ENCODE data around the gene ITPR3.

The ITPR3 gene

DNA sequence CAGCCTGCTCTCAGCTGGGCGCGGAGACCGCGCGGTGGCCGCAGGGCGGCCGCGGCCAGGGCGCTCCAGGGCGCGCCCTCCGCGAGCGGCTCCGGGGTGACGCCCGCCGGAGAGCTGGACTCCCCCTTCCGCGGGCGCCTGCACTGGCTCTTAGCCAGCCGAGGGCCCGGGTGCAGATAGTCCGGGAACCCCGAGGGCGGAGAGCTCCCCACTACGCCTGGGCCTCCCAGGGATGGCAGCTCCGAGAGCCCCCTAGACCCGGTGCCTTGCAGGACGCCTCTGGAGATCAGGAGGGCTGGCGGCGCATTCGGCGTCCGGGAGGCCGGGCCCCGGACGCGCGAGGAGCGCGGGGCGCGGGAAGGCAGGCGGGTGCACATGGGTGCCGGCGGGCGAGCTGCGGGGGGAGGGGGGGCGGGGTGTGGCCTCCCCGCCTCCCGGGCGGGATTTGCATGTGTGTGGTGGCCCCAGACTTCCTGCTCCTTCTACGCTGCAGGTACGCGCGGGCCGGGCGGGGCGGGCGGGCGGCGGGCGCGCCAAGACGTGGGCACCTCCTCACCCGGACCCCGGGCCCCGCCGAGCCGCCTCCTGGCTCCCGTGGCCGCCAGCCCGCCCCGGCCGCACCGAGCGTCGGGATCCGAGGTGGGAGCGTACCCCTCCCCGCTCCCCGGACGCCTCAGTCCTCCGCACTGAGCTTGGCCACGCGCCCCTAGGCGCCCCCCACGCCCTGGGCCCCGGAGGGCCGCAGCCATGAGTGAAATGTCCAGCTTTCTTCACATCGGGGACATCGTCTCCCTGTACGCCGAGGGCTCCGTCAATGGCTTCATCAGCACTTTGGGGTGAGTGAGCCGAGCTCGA lies at the start of gene ITPR3:
TSS of gene ITPR3 (plus strand) at position 467 of the 855 bp plus-strand sequence. CDS start at position 748, 281 bp downstream.
- DNase-seq = peak; percentile 71

DNA sequence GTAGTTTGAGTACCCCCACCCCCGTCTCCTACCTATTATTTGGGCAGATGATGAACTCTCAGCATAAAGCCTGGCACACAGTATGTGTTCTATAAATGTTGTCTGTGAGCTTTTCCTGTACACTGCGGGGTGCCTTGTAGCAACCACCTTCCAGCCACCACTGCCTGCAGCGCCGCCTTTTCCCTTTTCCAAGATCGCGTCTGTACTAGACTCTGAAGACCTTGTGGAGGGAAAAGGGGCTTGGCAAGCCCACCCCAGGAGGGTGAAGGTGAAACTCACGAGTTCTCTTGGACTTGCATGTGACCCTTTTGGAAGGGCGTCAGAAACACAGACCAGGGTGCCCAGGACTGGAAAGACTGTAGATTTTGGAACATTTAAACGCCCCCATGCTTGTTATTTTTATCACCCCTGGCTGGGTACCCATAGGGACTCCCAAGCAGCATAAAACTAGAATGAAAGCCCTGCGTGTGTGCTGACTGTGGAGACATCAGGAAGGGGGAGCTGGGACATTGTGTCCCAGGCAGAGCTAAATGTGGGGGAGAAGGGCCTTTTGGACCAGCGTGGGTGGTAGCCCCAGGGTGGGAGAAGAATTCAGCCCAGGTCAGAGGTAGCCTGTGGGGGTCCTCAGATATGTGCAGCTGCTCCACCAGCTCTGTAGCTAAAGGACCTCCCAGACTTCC lies 49.3 kb upstream of the ITPR3 start:
- DNase-seq = no peak

DNA sequence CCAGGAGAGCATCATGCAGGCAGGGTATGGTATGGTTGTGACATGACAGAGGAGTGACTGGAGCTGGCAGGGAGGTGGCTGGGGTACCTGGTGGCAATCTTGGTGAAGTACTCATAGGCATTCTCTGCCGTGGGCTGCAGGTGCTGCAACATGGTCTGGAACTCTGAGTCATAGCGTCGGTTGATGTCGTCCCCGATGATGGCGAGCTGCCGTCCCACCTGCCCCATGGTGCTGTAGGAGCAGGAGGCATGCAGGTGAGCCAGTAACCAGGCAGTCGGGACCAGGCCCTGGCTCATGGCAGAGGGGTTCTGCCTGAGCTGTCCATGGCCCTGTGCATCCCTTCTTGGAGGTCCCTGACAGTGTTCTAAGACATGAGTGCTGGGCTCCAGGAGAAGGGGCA lies 45.9 kb upstream of the ITPR3 start:
- no peak for DNase-seq

DNA sequence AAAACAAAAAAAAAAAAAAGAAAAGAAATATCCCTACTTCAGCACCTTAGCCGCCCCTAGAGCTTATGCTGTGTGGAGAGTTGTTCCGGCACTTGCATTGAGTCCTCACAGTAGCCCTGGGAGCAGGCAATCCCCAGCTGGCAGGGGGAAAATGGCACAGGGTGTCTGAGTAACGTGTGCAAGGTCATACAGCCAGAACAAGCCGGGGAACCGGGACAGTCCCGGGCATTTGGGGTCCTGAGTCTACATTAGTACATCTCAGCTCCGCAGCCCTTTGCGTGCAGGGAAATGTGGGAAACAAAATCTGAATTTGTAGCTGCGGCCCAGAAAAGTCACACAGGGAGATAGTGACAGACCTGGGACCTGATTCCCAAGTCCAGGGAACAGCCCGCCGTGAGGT lies 44.5 kb upstream of the ITPR3 start:
- DNase-seq = no peak

DNA sequence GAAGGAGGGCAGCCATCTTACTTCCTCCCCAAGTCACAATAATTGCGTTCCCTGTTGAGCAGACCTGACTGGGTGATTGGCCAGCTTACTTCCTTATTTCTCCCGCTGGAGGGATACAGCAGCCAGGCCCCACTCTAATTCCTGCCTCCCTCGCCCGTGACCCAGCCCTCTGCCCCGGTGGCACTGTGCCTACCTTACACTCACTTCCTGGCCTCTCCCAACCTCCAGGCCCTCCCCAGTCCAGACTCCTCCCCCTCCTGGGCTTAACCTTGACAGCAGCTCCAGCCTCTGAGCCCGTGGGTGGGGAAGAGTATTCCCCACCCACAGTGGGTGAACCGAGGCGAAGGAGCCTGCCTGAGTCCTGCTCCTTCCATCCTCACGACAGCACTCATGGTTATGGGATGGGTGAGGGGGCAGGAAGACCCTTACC lies 44.0 kb upstream of the ITPR3 start:
- DNase-seq = no peak

DNA sequence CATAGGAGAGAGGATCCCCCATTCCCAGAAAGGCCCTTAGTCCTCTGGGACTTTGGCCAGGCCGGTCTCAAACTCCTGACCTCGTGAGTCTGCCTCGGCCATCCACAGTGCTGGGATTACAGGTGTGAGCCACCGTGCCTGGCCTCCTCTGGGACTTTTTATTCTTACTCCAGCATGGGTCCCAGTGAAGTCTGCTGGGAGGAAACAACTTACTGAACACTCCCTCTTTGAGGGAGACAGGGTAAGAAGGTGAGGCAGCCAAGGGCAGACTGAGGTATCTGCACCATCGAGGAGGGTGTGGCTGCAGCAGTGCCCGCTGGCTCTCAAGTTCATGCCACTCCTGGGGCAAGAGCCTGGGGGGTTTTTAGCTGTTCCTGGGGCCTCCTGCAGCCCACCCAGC lies 43.4 kb upstream of the ITPR3 start:
- DNase-seq = no peak

DNA sequence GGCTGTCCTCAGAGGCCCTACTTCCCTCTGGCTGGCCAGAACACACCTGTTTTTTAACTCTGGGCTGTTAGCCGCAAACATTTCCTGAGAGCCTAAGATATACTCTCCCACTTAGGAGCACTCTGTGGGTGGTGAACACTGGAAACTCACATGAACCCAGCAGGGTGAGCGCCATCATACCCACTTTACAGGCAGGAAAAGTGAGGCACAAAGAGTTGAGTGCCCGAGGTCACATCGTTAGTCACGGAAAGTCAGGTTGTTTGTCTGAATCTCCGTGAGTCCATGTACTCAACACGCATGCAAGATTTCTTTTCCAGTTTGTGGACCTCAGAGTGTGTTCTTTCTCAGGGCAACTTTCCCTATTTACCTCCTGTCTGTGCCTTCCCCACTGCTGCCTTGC lies 43.0 kb upstream of the ITPR3 start:
- no peak for DNase-seq

DNA sequence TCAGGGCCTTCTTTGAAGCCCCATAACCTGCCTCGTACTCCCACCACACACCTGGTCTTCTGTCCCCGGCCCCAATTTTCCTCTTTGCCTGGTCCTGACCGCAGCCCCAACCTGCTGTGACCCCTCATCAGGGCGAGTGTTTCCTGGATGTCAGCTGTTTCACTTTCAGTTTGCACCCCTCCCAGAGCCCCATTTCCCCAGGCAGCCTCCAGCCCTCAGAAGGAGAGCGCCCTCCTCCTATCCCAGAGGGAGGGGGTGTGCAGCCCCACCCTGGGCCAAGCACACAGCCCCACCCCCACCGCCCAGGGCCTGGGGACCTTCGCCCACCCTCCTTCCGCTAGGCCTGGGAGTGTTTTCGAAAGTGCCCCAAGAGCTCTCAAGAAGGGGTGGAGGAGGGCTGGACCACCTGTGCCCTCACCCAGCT lies 42.5 kb upstream of the ITPR3 start:
- DNase-seq = peak; percentile 35

DNA sequence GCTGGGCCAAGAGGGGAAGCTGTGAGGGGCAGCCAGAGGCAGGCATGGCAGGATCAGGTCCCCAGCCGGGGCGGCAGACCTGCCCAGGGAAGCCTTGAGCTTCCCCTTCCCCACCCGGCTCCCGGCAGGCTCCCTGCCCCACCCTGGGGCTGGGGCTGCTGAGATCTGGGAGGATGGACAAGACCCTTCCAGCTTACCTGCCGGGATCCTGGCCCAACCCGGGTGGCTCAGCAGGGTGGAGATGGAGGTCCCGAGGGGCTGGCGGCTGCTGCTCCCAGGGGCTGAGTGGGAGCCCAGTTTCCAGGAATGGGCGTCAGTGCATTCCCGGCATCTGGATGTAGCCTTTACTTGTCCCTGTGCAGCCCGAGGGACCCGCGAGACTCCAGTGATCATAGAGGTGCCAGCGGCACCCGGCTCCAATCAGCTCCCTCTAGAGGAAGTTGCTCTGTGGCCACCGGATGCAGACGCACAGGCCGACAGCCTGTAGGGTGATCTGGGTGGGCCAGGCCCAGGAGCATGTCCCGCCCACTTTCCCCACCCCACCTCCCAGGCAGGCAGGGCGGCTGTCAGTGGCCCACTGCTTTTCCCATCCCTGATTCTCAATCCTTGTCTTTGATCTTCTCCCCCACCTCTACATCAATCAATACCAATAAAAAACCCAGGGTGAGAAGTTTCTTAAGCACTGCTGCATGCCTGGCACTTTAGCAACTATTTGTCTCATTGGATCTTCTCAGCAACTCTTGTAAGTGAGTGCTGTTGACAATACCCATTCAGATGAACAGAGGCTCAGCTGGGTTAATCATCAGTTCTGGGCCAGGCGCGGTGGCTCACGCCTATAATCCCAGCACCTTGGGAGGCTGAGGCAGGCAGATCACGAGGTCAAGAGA lies 41.1 kb upstream of the ITPR3 start, which contains the start of gene BAK1:
TSS of gene BAK1 (minus strand) at position 449 of the 887 bp plus-strand sequence. CDS start 2,672 bp downstream, outside the sequence.
- DNase-seq = peak; percentile 77

DNA sequence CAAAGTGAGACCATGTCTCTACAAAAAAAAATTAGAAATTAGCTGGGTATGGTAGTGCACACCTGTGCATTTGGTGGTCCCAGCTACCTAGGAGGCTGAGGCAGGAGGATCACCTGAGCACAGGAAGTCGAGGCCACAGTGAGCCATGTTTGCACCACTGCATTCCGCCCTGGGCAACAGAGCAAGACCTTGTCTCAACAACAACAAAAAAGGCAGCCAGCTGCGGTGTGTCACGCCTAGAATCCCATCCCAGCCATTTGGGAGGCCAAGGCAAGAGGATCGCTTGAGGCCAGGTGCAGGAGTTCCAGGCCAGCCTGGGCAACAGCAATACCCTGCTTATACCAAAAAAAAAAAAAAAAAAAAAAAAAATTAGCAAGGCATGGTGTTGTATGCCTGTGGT lies 39.9 kb upstream of the ITPR3 start:
- no peak for DNase-seq

DNA sequence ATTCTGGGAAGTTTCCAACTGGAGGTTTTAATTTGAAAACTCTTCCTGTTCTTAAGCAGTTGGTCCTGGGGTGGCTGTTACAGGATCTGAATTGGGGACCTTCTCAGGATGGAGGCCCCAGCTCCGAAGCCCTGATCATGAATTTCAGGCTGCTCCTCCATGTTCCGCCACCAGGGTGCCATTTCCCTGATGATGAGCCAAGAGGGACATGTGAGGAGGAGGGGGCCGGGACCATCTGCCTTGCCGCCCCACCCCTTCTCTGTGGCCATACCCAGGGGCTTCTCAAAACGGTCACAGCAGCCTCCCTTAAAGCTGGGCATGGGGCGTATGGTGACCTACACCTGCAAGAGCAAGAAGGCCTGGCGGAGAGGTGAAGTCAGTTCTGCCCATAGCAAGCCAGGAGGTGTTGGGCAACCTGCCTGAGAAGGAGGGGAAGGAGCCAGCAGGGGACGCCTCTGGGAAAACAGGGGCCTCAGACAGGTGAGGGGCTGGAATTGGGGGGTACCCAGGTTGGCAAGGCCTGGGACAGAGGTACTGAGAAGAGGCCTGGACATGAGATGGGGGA lies 37.4 kb upstream of the ITPR3 start:
- DNase-seq = no peak

DNA sequence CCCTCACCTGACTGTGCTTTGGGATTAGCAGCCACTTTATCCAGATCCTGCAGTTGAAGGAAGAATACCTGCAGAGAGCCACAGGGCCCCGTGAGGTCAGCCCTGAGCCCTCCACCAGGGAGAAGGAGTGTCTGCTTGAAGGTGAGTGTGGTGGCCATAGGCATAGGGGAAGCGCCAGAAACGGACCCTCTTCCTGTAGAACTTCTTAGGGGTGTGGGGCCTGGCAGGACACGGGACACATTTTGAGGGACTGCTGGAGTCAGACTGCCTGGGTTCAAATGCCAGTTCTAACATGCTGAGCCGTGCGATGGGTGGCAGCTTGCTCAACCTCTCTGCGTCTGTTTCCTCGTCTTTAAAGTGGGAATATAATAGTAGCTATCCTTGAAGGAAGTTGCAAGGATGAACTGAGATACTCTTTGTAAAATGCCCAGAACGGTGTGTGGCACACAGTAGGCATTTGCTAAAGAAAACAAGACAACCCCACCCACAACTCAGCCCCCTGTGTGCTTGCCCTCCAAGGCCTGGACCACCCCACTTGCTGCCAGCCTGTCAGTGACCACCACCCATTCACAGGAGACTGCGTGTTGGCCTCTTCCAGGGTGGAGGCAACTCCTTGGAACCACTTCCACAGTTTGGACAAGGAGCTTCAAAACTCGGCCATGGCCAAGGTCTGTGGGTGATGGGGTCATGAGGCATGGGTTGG lies 36.3 kb upstream of the ITPR3 start:
- no peak for DNase-seq

DNA sequence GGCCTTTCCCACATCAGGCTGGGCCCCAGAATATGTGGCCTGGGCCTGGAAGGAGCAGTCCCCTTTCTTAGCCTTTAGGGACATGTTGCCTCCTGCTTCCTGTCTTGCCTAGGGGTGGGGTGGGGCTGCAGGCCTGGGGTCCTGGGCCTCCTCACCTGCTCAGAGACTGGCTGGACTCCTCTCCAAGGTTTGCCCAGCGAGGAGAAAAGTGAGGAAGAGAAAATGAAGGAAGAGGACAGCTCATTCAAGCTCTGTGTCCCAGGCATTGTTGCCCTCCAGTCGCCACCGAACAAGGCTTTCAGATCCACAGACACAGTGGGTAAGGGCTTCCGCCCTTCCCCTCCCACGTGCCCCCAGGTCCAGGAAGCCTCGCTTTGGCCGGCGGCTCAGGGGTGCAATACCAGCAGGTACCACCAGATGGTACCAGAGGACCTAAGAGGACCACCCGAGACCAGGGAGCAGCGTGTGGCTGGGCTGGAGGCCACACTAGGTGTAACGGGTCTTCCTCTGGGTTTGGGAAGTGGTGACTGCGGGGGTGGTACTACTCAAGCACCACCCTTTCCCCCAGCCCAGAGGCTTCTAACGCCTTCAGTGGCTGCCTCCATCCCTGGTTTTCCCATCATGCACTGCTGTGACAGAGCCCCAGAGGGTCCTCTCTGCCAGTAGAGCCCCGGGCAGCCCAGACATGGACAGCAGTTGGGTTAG lies 35.6 kb upstream of the ITPR3 start:
- DNase-seq = peak; percentile 79

DNA sequence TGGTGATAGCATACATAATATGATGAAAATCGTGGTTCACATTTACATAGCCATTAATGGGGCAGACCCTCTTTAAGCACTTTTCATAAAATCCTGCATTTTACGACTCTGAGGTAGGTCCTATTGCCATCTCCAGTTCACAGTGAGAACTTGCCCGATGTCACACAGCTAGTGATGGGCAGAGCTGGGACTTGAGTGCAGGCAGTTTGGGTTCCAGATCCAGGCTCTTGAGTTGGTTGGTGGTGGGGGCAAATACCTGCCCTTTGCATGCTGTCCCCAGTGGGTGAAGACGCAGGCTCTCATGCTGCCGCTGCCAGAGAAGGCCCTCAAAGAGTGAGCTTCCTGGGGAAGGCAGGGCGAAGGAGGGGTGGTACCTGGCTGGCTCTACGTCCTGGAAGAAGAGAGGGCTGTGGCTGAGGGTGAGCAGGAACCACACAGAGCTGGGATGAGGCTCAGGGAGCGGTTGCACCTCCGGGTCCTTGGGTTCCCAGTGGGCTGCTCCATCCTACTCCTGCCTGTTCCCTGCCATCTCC lies 34.9 kb upstream of the ITPR3 start:
- DNase-seq = no peak

DNA sequence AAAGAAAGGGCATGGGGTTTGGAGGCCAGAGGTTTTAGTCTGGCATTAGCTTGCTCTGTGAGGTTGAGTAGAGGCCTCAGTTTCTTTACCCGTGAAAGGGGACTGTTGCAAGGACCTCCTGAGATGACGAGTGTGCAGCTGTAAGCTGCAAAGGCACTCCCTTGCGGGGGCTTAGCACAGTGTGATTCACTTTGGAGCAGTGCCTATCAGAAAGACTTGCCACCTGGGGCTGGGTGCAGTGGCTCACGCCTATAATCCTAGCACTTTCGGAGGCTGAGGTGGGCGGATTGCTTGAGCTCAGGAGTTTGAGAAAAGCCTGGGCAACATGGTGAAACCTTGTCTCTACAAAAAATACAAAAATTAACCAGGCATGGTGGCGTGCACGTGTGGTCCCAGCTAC lies 33.6 kb upstream of the ITPR3 start:
- no peak for DNase-seq

DNA sequence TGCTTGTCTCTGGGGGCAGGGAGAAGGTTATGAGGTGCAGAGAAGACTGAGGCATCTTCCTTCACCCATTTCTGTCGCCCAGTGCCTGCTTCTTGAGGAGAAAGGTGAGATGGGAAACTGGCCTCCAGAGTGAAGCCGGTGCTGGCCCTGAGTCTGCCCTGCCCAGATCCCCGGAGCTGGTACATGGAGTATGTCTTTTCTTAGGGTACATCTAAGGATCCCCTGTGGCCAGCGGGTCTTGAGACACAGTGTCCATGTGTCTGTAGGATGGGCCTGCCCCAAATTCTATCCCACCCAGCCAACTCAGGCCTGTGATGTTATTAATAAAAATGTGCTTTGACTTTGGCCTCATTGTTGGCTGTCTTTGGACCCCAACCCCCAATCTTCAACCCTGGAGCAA lies 32.2 kb upstream of the ITPR3 start:
- no peak for DNase-seq

DNA sequence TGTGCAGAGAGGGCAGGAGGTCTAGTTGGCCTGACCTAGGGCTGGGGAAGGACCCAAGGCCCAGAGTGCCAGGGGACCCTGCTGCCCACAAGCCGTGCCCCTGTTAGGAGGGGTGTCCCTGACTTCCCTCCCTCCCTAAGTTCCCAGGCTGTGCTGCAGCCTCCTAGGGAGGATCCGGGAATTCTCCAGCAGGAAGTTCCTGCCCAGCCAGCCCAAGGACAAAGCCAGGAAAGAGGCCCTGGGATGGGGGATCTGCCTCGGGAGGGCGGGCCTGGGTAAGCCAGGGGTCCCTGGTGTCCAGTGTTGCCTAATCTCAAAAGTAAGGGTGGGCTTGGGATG lies 31.8 kb upstream of the ITPR3 start:
- no peak for DNase-seq

DNA sequence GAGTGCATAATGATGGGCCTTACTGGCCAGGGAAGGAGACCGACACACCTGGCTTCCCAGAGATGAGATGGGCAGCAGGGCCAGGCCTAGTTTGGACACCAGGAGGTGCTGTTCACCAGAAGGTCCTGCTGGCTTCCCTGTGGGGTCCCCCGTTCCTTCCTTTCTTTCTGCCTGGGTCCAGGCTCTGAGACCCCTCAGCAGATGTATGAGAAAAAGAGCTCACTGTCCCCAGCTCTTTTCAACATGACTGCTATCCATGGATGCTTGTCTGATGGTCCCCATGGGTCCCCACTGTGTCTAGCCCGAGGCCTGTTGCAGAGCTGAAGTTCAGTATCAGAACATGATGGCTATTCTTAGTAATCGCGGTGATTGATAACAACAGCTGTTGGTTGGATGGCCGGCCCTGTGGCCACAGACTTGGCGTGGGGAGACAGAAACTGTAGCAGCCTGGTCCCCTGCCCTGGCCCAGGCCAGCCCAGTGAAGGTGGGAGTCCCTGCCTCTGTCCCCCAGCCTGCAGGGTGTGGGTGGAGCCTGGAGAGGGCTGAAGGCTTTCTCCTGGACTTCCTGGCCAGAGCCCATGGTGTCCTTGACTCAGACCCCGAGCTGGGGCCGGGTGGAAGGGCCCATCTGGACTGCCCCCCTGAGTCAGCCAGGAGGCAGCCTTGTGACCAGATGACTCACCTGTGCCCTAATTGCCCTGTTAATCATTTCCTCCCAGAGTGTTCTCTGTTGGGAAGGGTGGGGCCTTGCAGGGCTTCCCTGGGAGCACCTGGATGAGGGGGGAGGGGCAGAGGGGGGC lies 31.2 kb upstream of the ITPR3 start:
- DNase-seq = no peak

DNA sequence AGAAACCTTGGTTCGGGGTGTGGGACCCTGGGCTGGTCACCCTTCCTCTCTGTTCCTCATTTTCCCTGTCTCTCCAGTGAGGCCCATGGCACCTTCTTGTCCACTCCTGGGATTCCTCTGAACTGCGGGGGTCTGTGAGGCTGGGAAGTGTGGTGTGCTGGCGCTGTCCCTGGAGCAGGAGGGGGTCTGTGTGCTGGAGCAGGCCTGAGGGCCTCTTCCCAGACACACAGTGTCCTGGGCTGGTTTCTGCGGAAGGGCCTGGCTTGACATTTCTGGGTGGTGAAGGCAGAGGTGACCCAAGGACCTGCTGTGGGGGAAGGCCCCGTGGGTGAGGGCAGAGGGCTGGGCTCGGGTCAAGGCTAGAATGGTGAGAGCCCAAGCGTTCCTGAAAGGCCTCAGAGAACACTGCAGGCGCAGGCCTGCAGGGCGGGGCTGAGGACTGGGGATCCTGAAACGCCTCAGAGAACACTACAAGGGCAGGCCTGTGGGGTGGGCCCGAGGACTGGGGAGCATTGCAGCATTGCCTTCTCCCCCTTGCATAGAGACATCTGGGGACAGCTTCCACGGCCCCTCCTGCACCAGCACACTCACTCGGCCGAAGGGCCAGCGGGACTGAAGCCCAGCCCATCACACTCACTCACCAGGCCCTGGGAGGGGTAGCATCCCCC lies 30.5 kb upstream of the ITPR3 start:
- no peak for DNase-seq

Data from activated CD4-positive, alpha-beta T cell treated with anti-CD3 and anti-CD28 coated beads, Interleukin-2, amount 50 U/mL, for 1 hour (primary cell).